SK-N-MC (cell line): Measurements from ENCODE around the gene ZNF365.

Source experiments
- EZH2 ChIP-seq: fragments of 200-600 bp; sonication (generic); IDR thresholded peaks from one replicate; pipeline ENCODE4 v1.6.1; 2017; ENCODE audit warnings: antibody characterized with exemption
- FOXP2 ChIP-seq: optimal IDR thresholded peaks from 2 replicates; pipeline ENCODE3; 2011; ENCODE audit warnings: mild to moderate bottlenecking, moderate library complexity; ENCODE audit not compliant: insufficient read depth; ENCODE audit errors: extremely low read length, control extremely low read depth
- POLR2AphosphoS5 ChIP-seq: IDR thresholded peaks from 2 replicates; pipeline ENCODE4 v1.6.1; 2012; ENCODE audit warnings: mild to moderate bottlenecking, low read depth, low read length, borderline replicate concordance

GRCh38 chr10:62352356-62352970 is 21.7 kb upstream of the ZNF365 start:
- TF ChIP-seq POLR2AphosphoS5 (no peak), EZH2 (no peak), FOXP2 (no peak)
